ENCODE data around the gene DIP2B. TPM values are rescaled to one million over a fixed set of nuclear protein-coding genes. Genes with fewer than 3 reads are reported as not detected.

DIP2B gene
- total RNA-seq, 1 experiment from 2014 or later, result 29.4 TPM

DNA sequence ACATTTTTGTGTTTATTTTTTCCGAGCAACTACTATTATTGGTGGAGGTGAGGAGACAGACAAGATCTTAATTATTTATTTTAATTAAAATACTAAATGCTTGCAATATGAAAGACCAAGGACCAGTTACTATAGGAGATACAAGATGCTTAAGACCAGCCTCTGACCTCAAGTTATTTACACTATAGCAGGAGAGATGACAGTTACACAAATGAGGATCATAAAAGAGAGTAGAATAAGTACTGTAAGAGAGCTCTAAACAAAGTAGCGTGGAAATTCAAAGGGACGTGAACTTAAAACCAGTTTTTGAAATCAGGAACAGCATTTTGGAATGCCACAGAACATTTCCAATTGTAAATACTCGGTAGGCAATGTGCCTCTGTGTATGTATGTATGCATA, 131.1 kb downstream of the DIP2B start:
- Histone ChIP-seq H3K9me3 (ENCODE audit: insufficient read depth, low read depth) (no peaks in the 10 kb centered on the region), H3K36me3 (ENCODE audit: low read depth) (peaks cover 12% of the 10 kb centered on the region; the same call in 1 of the 2 replicates), H3K27me3 (ENCODE audit: insufficient read depth, low read depth) (no peaks in the 10 kb centered on the region), H2AFZ (no peak overlapping the region), H3F3A (ENCODE audit: insufficient read depth, low read depth) (peaks cover 11% of the 10 kb centered on the region; the same call in 1 of the 2 replicates), H3K27ac (no peak overlapping the region), H4K20me1 (ENCODE audit: insufficient read depth) (no peaks in the 10 kb centered on the region), H3K79me2 (ENCODE audit: low read depth) (peaks cover 5% of the 10 kb centered on the region; the same call in 1 of the 2 replicates), H3K4me1 (replicated peaks; ENCODE audit: insufficient read depth) (peaks cover 23% of the 10 kb centered on the region; the same call in 1 of the 2 replicates), H3K4me2 (no peak overlapping the region), H3K4me3 (no peak overlapping the region), H3K9me2 (ENCODE audit: insufficient read depth) (no peaks in the 10 kb centered on the region)
- intact Hi-C loops (cut with micrococcal nuclease; ENCODE audit: unreplicated experiment), result no loop called here
- TF ChIP-seq EZH2 (IDR thresholded peaks at IDR 0.05; ENCODE audit: low read depth), result no peak
- TF ChIP-seq, protein P1, sequence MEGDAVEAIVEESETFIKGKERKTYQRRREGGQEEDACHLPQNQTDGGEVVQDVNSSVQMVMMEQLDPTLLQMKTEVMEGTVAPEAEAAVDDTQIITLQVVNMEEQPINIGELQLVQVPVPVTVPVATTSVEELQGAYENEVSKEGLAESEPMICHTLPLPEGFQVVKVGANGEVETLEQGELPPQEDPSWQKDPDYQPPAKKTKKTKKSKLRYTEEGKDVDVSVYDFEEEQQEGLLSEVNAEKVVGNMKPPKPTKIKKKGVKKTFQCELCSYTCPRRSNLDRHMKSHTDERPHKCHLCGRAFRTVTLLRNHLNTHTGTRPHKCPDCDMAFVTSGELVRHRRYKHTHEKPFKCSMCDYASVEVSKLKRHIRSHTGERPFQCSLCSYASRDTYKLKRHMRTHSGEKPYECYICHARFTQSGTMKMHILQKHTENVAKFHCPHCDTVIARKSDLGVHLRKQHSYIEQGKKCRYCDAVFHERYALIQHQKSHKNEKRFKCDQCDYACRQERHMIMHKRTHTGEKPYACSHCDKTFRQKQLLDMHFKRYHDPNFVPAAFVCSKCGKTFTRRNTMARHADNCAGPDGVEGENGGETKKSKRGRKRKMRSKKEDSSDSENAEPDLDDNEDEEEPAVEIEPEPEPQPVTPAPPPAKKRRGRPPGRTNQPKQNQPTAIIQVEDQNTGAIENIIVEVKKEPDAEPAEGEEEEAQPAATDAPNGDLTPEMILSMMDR (conservative IDR thresholded peaks at IDR 0.05), result no peak
- POLR2A ChIA-PET (ENCODE audit: unreplicated experiment), result no interaction called here
- no TSS peak for BruUV-seq (replicated peaks)
- CTCF ChIA-PET, result no interaction called here
- DNase-seq, result no peak

DNA sequence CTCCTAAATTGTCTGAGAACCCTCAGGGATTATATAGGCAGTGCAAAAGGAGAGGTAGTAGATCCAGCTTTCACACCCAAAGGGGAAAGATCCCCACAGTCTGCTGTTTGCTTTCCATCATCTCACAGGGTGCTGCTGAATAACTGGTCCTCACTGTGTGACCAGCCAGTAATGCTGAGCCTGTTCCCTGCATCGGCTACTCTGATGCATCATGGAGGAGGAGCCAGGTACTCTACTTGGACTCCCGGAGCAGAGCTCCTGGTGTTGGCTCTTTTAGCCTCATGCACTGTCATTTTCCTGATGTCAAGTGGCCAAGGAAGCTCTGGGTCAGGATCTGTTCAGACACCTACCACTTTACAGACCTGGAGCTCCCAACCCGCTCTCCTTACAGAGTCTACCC, 131.7 kb downstream of the DIP2B start:
- ChIA-PET CTCF (interaction anchor here (0.6 kb wide), 2 partner anchors 14 to 129 kb away, joined by 6 to 7 read pairs; no protein-coding TSS in a partner anchor), POLR2A (ENCODE audit: unreplicated experiment) (interaction anchor here (0.6 kb wide), 1 partner anchor 16 kb away, joined by 5 read pairs; no protein-coding TSS in a partner anchor)
- no peaks in the 10 kb centered on the region for H3K9me3 ChIP-seq (ENCODE audit: insufficient read depth, low read depth)
- H4K20me1 ChIP-seq (ENCODE audit: insufficient read depth), result no peaks in the 10 kb centered on the region
- no peaks in the 10 kb centered on the region for H3K27me3 ChIP-seq (ENCODE audit: insufficient read depth, low read depth)
- H3K9me2 ChIP-seq (ENCODE audit: insufficient read depth), result no peaks in the 10 kb centered on the region
- H3K4me3 ChIP-seq, result no peak overlapping the region
- H3F3A ChIP-seq (ENCODE audit: insufficient read depth, low read depth), result peaks cover 17% of the 10 kb centered on the region
- no peak overlapping the region for H3K4me2 ChIP-seq
- no TSS peak for BruUV-seq (replicated peaks)
- no peak for TF ChIP-seq EZH2 (IDR thresholded peaks at IDR 0.05; ENCODE audit: low read depth)
- TF ChIP-seq, protein P1 (conservative IDR thresholded peaks at IDR 0.05), result no peak
- H3K27ac ChIP-seq, result no peak overlapping the region
- peaks cover 7% of the 10 kb centered on the region; the same call in 1 of the 2 replicates for H3K36me3 ChIP-seq (ENCODE audit: low read depth)
- no peak for DNase-seq
- H3K79me2 ChIP-seq (ENCODE audit: low read depth), result peaks cover 5% of the 10 kb centered on the region; the same call in 1 of the 2 replicates
- H2AFZ ChIP-seq, result no peak overlapping the region
- intact Hi-C loops (cut with micrococcal nuclease; ENCODE audit: unreplicated experiment), result no loop called here
- peaks cover 29% of the 10 kb centered on the region for H3K4me1 ChIP-seq (replicated peaks; ENCODE audit: insufficient read depth)

GRCh38 chr12:50637870-50638481, 133.2 kb downstream of the DIP2B start:
- H3K4me2 ChIP-seq, result 0 out of 2 replicates have a peak overlapping the region, but pooled peaks have one; percentile 15
- peaks cover 28% of the 10 kb centered on the region for H3F3A ChIP-seq (ENCODE audit: insufficient read depth, low read depth)
- TF ChIP-seq, protein P1 (conservative IDR thresholded peaks at IDR 0.05), result peak; percentile 78
- no peak for TF ChIP-seq EZH2 (IDR thresholded peaks at IDR 0.05; ENCODE audit: low read depth)
- H3K36me3 ChIP-seq (ENCODE audit: low read depth), result 0 out of 2 replicates have a peak, but pooled peaks cover 6% of the 10 kb centered on the region
- no TSS peak for BruUV-seq (replicated peaks)
- no peaks in the 10 kb centered on the region for H3K27me3 ChIP-seq (ENCODE audit: insufficient read depth, low read depth)
- H3K79me2 ChIP-seq (ENCODE audit: low read depth), result peaks cover 5% of the 10 kb centered on the region; the same call in 1 of the 2 replicates
- no peaks in the 10 kb centered on the region for H3K9me2 ChIP-seq (ENCODE audit: insufficient read depth)
- H4K20me1 ChIP-seq (ENCODE audit: insufficient read depth), result no peaks in the 10 kb centered on the region
- ChIA-PET CTCF (interaction anchor here (0.6 to 1.8 kb wide), 3 partner anchors 98 to 133 kb away, joined by 4 to 16 read pairs (median 5); partner anchors contain the start of gene DIP2B), POLR2A (ENCODE audit: unreplicated experiment) (interaction anchor here (0.6 kb wide), 1 partner anchor 128 kb away, joined by 11 read pairs; no protein-coding TSS in a partner anchor)
- peaks cover 43% of the 10 kb centered on the region for H3K4me1 ChIP-seq (replicated peaks; ENCODE audit: insufficient read depth)
- peak overlapping the region; percentile 9; the same call in 1 of the 2 replicates for H2AFZ ChIP-seq
- H3K27ac ChIP-seq, result peak overlapping the region; percentile 45
- H3K9me3 ChIP-seq (ENCODE audit: insufficient read depth, low read depth), result no peaks in the 10 kb centered on the region
- H3K4me3 ChIP-seq, result no peak overlapping the region
- intact Hi-C loops (cut with micrococcal nuclease; ENCODE audit: unreplicated experiment), result loop anchor here (1.0 to 2.0 kb wide), 2 partner anchors 17 to 134 kb away; partner anchors contain the start of gene DIP2B
- DNase-seq, result peak in 1 of 2 experiments; percentile 59

All from PC-9 (cell line).